Measurements from ENCODE around the gene ZNF460. TPM values are rescaled to one million over a fixed set of nuclear protein-coding genes. Genes with fewer than 3 reads are reported as not detected.
A peak's percentile ranks its signal among the peaks of the same experiment; 100 is the strongest.

Gene ZNF460
- total RNA-seq, 1 experiment from 2014 or later, result 76.3 TPM

DNA sequence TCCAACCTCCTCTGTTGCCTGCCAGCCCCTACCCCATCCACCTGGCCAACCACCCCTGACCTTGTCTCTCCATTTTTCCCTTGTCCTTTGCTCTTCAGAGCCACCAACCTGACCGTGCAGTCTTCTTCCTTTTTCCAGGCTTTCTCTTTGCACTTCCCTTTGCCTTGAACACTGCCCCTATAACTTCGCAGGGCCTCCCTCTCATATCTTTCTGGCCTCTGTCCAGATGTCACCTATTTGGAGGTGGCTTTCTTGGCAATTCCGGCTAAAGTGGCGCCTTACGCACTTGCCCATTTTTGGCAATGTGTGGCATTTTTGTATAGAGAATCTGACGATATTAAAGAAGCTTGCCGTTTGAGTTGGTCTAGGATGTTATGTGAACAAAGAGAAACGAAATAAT lies 40.8 kb downstream of the ZNF460 start:
- Histone ChIP-seq H3K27ac (ENCODE audit: low read length) (peak overlapping the region; percentile 88), H3K27me3 (ENCODE audit: control insufficient read depth, insufficient read depth, low read length) (peaks cover 3% of the 10 kb centered on the region; the same call in 1 of the 2 replicates), H3K36me3 (ENCODE audit: control insufficient read depth, insufficient read depth, low read length) (peaks cover 5% of the 10 kb centered on the region), H3K4me3 (ENCODE audit: low read depth in 2 of 2, low read length in 2 of 2) (peak overlapping the region; percentile 71 to 79), H3K4me1 (ENCODE audit: control insufficient read depth, insufficient read depth, low read length) (peaks cover 11% of the 10 kb centered on the region), H3K9me3 (ENCODE audit: control insufficient read depth, insufficient read depth, low read depth, low read length) (no peaks in the 10 kb centered on the region)
- DNase-seq (ENCODE audit: low read depth, low spot score), result no peak
- in situ Hi-C loops (cut with HindIII; ENCODE audit: low pct_unique_long_range_greater_than_20kb, low sequenced_read_pairs), result no loop called here
- TF ChIP-seq POLR2AphosphoS5 (IDR thresholded peaks at IDR 0.05; ENCODE audit: low read depth, low read length), result no peak
- TF ChIP-seq SIN3A (IDR thresholded peaks at IDR 0.05; ENCODE audit: borderline replicate concordance, insufficient read depth, low read depth, low read length), result 0 out of 2 replicates have a peak, but pooled peaks have one; percentile 3
- intact Hi-C loops (cut with micrococcal nuclease; ENCODE audit: unreplicated experiment), result no loop called here
- CTCF ChIA-PET, result no interaction called here
- BruUV-seq (replicated peaks), result TSS peak; percentile 78
- ATAC-seq, result no peak
- POLR2A ChIA-PET, result interaction anchor here (0.6 kb wide), 2 partner anchors 11 to 50 kb away, joined by 4 read pairs; no protein-coding TSS in a partner anchor

DNA sequence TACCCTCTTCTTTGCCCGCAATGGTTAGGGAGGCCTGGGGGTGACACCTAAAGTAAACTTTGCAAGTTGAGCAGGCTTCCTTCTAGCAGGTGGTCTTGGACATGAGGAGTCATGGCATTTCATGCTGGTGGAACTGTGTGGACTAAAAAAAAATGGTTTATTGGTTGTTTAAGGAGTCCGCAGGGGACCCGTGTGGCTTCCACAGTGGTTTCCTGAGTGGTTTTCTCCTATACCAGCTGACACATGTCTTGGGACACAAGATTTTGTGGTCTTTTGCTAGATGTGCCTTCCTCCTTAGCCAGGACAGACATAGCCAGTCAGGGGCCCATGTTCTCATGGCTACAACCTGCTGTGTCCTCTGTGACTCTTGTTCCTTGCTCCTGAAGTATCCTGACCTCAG lies 41.5 kb downstream of the ZNF460 start:
- no TSS peak for BruUV-seq (replicated peaks)
- ChIA-PET CTCF (no interaction called here), POLR2A (interaction anchor here (0.6 kb wide), 1 partner anchor 11 kb away, joined by 4 read pairs; no protein-coding TSS in a partner anchor)
- DNase-seq (ENCODE audit: low read depth, low spot score), result no peak
- in situ Hi-C loops (cut with HindIII; ENCODE audit: low pct_unique_long_range_greater_than_20kb, low sequenced_read_pairs), result no loop called here
- H3K9me3 ChIP-seq (ENCODE audit: control insufficient read depth, insufficient read depth, low read depth, low read length), result no peaks in the 10 kb centered on the region
- TF ChIP-seq POLR2AphosphoS5 (IDR thresholded peaks at IDR 0.05; ENCODE audit: low read depth, low read length), result no peak
- TF ChIP-seq SIN3A (IDR thresholded peaks at IDR 0.05; ENCODE audit: borderline replicate concordance, insufficient read depth, low read depth, low read length), result no peak
- no peak for TF ChIP-seq TCF7L2 (IDR thresholded peaks at IDR 0.05; ENCODE audit: low read depth, low read length)
- TF ChIP-seq, protein P1, sequence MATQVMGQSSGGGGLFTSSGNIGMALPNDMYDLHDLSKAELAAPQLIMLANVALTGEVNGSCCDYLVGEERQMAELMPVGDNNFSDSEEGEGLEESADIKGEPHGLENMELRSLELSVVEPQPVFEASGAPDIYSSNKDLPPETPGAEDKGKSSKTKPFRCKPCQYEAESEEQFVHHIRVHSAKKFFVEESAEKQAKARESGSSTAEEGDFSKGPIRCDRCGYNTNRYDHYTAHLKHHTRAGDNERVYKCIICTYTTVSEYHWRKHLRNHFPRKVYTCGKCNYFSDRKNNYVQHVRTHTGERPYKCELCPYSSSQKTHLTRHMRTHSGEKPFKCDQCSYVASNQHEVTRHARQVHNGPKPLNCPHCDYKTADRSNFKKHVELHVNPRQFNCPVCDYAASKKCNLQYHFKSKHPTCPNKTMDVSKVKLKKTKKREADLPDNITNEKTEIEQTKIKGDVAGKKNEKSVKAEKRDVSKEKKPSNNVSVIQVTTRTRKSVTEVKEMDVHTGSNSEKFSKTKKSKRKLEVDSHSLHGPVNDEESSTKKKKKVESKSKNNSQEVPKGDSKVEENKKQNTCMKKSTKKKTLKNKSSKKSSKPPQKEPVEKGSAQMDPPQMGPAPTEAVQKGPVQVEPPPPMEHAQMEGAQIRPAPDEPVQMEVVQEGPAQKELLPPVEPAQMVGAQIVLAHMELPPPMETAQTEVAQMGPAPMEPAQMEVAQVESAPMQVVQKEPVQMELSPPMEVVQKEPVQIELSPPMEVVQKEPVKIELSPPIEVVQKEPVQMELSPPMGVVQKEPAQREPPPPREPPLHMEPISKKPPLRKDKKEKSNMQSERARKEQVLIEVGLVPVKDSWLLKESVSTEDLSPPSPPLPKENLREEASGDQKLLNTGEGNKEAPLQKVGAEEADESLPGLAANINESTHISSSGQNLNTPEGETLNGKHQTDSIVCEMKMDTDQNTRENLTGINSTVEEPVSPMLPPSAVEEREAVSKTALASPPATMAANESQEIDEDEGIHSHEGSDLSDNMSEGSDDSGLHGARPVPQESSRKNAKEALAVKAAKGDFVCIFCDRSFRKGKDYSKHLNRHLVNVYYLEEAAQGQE (IDR thresholded peaks at IDR 0.05; ENCODE audit: insufficient read depth in 1 of 2, low read depth in 2 of 2, low read length in 1 of 2), result no peak
- TF ChIP-seq, protein P2, sequence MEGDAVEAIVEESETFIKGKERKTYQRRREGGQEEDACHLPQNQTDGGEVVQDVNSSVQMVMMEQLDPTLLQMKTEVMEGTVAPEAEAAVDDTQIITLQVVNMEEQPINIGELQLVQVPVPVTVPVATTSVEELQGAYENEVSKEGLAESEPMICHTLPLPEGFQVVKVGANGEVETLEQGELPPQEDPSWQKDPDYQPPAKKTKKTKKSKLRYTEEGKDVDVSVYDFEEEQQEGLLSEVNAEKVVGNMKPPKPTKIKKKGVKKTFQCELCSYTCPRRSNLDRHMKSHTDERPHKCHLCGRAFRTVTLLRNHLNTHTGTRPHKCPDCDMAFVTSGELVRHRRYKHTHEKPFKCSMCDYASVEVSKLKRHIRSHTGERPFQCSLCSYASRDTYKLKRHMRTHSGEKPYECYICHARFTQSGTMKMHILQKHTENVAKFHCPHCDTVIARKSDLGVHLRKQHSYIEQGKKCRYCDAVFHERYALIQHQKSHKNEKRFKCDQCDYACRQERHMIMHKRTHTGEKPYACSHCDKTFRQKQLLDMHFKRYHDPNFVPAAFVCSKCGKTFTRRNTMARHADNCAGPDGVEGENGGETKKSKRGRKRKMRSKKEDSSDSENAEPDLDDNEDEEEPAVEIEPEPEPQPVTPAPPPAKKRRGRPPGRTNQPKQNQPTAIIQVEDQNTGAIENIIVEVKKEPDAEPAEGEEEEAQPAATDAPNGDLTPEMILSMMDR (IDR thresholded peaks at IDR 0.05), result no peak
- no peak for ATAC-seq
- peak overlapping the region; percentile 71 to 79 for H3K4me3 ChIP-seq (ENCODE audit: low read depth in 2 of 2, low read length in 2 of 2)
- H3K36me3 ChIP-seq (ENCODE audit: control insufficient read depth, insufficient read depth, low read length), result peaks cover 5% of the 10 kb centered on the region
- intact Hi-C loops (cut with micrococcal nuclease; ENCODE audit: unreplicated experiment), result no loop called here
- peaks cover 3% of the 10 kb centered on the region; the same call in 1 of the 2 replicates for H3K27me3 ChIP-seq (ENCODE audit: control insufficient read depth, insufficient read depth, low read length)
- peaks cover 11% of the 10 kb centered on the region for H3K4me1 ChIP-seq (ENCODE audit: control insufficient read depth, insufficient read depth, low read length)
- H3K27ac ChIP-seq (ENCODE audit: low read length), result peak overlapping the region; percentile 88

DNA sequence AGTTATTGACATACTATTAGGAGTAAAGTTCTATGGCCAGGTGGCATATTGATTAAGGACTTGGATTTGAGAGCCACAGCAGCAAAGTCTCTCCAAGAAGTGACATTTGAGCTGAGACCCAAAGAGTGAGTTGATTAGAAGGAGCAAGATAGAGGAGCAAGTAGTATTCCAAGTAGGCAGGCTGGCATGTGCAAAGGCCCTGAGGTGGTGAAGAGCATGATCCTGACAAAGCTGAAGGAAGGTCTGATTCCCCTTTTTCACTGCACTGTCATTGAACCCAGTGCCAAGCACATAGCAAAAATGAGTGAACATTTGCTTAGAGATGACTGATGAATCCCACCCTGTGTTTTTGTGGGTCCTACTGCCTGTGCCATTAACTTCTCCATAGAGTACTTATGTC lies 44.7 kb downstream of the ZNF460 start:
- H3K4me1 ChIP-seq (ENCODE audit: control insufficient read depth, insufficient read depth, low read length), result peaks cover 11% of the 10 kb centered on the region
- CTCF ChIA-PET, result no interaction called here
- no peaks in the 10 kb centered on the region for H3K27me3 ChIP-seq (ENCODE audit: control insufficient read depth, insufficient read depth, low read length)
- peaks cover 16% of the 10 kb centered on the region for H3K36me3 ChIP-seq (ENCODE audit: control insufficient read depth, insufficient read depth, low read length)
- in situ Hi-C loops (cut with HindIII; ENCODE audit: low pct_unique_long_range_greater_than_20kb, low sequenced_read_pairs), result no loop called here
- peaks cover 7% of the 10 kb centered on the region; the same call in 1 of the 2 replicates for H3K9me3 ChIP-seq (ENCODE audit: control insufficient read depth, insufficient read depth, low read depth, low read length)
- ATAC-seq, result no peak
- H3K4me3 ChIP-seq (ENCODE audit: low read depth in 2 of 2, low read length in 2 of 2), result no peak overlapping the region
- BruUV-seq (replicated peaks), result no TSS peak
- TF ChIP-seq, protein P1 (IDR thresholded peaks at IDR 0.05; ENCODE audit: insufficient read depth in 1 of 2, low read depth in 2 of 2, low read length in 1 of 2), result no peak
- TF ChIP-seq SIN3A (IDR thresholded peaks at IDR 0.05; ENCODE audit: borderline replicate concordance, insufficient read depth, low read depth, low read length), result no peak
- no peak for TF ChIP-seq TCF7L2 (IDR thresholded peaks at IDR 0.05; ENCODE audit: low read depth, low read length)
- TF ChIP-seq, protein P2 (IDR thresholded peaks at IDR 0.05), result no peak
- no peak for TF ChIP-seq POLR2AphosphoS5 (IDR thresholded peaks at IDR 0.05; ENCODE audit: low read depth, low read length)
- POLR2A ChIA-PET, result no interaction called here
- no peak overlapping the region for H3K27ac ChIP-seq (ENCODE audit: low read length)
- no peak for DNase-seq (ENCODE audit: low read depth, low spot score)
- intact Hi-C loops (cut with micrococcal nuclease; ENCODE audit: unreplicated experiment), result no loop called here
